ENCODE data around the gene NEDD4L. TPM values are rescaled to one million over a fixed set of nuclear protein-coding genes. Genes with fewer than 3 reads are reported as not detected.

The NEDD4L gene
- total RNA-seq, 2 donors from 2014 or later: 5.0 to 7.3 TPM

DNA sequence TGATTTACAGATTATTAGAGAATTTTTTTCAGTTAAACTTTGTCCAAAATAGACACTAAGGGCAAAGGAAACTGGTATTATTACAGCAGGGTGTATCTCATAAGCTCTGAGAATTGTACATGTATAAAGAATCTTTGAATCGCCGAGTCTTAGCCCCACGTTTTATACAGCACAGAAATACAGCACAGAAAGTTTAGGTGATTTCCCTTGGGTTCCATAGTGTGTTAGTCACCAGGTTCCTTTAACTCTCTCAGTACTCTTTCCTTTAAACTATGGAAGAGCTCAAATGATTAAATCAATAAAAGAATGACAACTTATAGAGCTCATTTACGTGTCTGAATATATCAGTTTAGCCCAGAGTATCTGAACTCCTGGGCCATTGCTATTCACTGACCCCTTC, 256.8 kb downstream of the NEDD4L start:
- H3K9me3 Mint-ChIP-seq: peaks cover 1% of the 10 kb centered on the region in 2 donors
- ATAC-seq (replicated peaks in 1 of 2) (no peak), DNase-seq (no peak)
- no peak overlapping the region for H3K4me3 Mint-ChIP-seq
- peaks cover 10% of the 10 kb centered on the region for H3K27me3 Mint-ChIP-seq (ENCODE audit: low read depth)
- H3K27ac Mint-ChIP-seq: no peak overlapping the region
- peaks cover 40% of the 10 kb centered on the region for H3K4me1 Mint-ChIP-seq (ENCODE audit: low read depth)
- peaks cover 1 to 4% of the 10 kb centered on the region in 2 donors for H3K36me3 Mint-ChIP-seq (ENCODE audit: insufficient read depth in 2 of 2)

DNA sequence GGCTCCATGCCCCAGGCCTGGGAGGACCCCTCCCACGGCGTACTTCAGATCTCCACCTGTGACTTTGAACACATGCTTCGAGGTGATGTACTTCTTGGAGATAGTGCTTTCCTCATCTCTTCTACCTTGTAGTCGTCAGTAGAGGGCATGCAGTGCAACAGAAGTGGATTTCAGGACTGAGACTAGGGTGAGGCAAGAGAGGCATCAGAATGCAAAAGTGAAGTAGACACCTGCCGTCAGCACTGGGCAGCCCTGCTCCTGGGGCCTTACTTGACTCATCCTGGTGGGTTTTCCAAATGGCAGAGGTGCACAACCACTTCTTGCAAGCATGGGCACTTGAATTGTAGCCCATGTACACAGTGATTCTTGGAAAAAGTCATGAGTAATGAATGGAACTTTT, 258.8 kb downstream of the NEDD4L start:
- Mint-ChIP-seq H3K36me3 (ENCODE audit: insufficient read depth in 2 of 2) (peaks cover 2 to 6% of the 10 kb centered on the region in 2 donors), H3K4me1 (ENCODE audit: low read depth) (peaks cover 32% of the 10 kb centered on the region), H3K4me3 (no peak overlapping the region), H3K9me3 (peaks cover 2 to 4% of the 10 kb centered on the region in 2 donors), H3K27ac (no peak overlapping the region), H3K27me3 (ENCODE audit: low read depth) (peaks cover 8% of the 10 kb centered on the region)
- DNase-seq (no peak), ATAC-seq (replicated peaks in 1 of 2) (peak; percentile 60 to 62)

DNA sequence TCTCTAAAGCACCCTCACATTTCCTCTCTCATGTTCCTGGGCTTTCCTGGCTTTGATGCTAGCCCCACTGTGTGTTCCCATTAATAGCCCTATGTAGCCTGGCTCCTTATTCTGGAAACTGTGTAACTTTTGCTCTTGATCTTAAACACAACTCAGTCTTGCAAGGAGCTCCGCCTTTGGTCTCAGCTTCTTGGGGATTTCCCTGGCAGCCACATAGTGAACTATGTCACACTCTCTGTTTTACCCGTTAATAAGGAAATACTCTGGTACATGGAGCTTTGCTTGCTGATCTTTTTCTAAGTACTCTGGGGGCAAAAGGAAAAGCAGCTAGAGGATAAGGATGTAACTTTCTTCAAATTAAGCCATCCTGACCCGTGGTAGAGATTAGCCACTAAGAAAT, 259.3 kb downstream of the NEDD4L start:
- no peak overlapping the region for H3K27ac Mint-ChIP-seq
- peaks cover 8% of the 10 kb centered on the region for H3K27me3 Mint-ChIP-seq (ENCODE audit: low read depth)
- H3K4me3 Mint-ChIP-seq: peak overlapping the region; percentile 38 to 39
- ATAC-seq (replicated peaks in 1 of 2) (peak; percentile 88 to 91), DNase-seq (peak; percentile 20 to 45)
- H3K4me1 Mint-ChIP-seq (ENCODE audit: low read depth): peaks cover 31% of the 10 kb centered on the region
- peaks cover 2 to 4% of the 10 kb centered on the region in 2 donors for H3K9me3 Mint-ChIP-seq
- H3K36me3 Mint-ChIP-seq (ENCODE audit: insufficient read depth in 2 of 2): peaks cover 2 to 6% of the 10 kb centered on the region in 2 donors

DNA sequence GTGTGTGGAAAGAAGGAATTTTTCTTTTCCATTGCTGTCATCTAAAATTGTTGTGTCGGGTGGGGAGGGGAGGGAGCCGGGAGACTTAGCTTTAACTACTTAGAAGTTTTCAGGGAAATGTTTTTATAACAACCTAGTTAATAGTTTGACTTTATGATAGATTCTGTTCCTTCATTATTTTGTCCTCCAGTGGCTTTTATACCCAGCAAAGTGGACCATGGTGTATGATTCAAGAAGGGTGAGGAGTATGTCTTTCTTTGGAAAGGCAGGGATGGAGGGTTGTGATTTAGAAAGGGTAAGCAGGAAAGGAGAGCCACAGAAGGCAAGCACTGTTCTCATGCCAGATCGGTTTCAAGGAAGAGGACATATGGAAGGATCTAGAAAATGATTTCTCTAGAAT, 261.8 kb downstream of the NEDD4L start:
- Mint-ChIP-seq H3K4me1 (ENCODE audit: low read depth) (peaks cover 39% of the 10 kb centered on the region), H3K27me3 (ENCODE audit: low read depth) (peaks cover 13% of the 10 kb centered on the region), H3K36me3 (ENCODE audit: insufficient read depth in 2 of 2) (peaks cover 2 to 6% of the 10 kb centered on the region in 2 donors), H3K4me3 (no peak overlapping the region), H3K9me3 (peaks cover 2 to 4% of the 10 kb centered on the region in 2 donors), H3K27ac (no peak overlapping the region)
- DNase-seq: no peak
- ATAC-seq (replicated peaks in 1 of 2): no peak

DNA sequence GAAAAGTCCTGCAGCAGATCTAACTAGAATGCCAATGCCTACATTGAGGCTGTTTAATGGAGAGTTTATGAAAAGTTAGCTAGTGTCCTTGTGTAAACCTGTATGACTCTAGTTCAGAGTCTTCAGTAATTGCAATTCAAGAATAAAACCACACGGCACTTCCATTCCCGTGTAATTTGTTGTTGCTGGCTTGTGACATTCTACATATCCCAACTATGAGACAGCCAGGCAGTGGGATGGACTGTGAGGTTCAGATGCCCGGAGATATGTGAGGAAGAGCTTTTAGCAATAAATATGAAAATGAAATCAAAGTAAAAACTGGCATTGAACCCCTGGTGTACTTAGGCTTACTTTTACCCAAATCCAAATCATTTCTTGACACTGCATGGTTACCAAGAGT, 263.4 kb downstream of the NEDD4L start:
- no peak overlapping the region for H3K27ac Mint-ChIP-seq
- ATAC-seq (replicated peaks in 1 of 2) (no peak), DNase-seq (no peak)
- H3K36me3 Mint-ChIP-seq (ENCODE audit: insufficient read depth in 2 of 2): peaks cover 2 to 6% of the 10 kb centered on the region in 2 donors
- H3K9me3 Mint-ChIP-seq: peaks cover 2 to 4% of the 10 kb centered on the region in 2 donors
- peaks cover 13% of the 10 kb centered on the region for H3K27me3 Mint-ChIP-seq (ENCODE audit: low read depth)
- H3K4me3 Mint-ChIP-seq: no peak overlapping the region
- peaks cover 47% of the 10 kb centered on the region for H3K4me1 Mint-ChIP-seq (ENCODE audit: low read depth)

DNA sequence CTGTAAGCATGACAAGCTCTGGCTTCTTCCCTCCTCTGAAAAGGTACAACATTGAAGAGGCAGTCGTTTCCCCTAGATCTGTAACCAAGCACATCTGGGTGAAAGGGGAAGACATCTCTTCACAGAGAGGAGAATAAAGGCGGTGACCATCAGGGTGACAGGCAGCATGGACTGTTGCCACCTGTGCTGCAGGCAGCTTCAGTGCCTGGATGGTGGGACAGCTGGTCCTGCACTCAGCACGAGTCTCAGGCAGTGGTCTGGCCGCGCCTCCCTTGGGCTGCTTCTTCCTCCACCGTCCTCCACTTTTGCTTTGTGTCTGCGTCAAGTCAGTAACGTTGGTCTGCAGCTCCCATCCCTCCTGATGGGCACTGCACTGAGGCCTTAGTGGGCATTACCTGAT, 264.4 kb downstream of the NEDD4L start:
- ATAC-seq (replicated peaks in 1 of 2): no peak
- DNase-seq: no peak
- Mint-ChIP-seq H3K4me1 (ENCODE audit: low read depth) (peaks cover 36% of the 10 kb centered on the region), H3K4me3 (no peak overlapping the region), H3K27me3 (ENCODE audit: low read depth) (peaks cover 13% of the 10 kb centered on the region), H3K9me3 (peaks cover 2 to 4% of the 10 kb centered on the region in 2 donors), H3K36me3 (ENCODE audit: insufficient read depth in 2 of 2) (peaks cover 2 to 6% of the 10 kb centered on the region in 2 donors), H3K27ac (no peak overlapping the region)

DNA sequence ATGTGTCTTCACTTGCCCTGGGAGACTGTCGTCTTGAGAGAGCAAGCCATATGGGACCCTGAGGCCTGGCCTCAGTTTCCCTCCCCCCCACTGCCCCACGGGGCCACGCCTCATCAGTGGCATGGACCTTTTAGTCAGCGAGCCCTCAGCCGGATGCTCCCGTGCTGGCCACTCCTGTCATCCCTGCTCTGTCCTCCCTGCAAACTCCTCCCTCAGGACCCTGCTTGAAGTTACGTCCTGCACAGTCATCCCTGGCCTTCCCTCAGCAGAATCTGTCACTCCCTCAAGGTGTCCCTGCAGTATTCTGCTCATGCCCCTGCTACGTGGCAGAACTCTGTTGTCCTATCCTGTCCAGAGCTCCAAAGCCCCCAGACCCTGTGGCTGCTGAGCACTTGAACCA, 265.1 kb downstream of the NEDD4L start:
- peaks cover 2 to 6% of the 10 kb centered on the region in 2 donors for H3K36me3 Mint-ChIP-seq (ENCODE audit: insufficient read depth in 2 of 2)
- peaks cover 2 to 4% of the 10 kb centered on the region in 2 donors for H3K9me3 Mint-ChIP-seq
- H3K27me3 Mint-ChIP-seq (ENCODE audit: low read depth): peaks cover 13% of the 10 kb centered on the region
- H3K4me1 Mint-ChIP-seq (ENCODE audit: low read depth): peaks cover 31% of the 10 kb centered on the region
- no peak overlapping the region for H3K4me3 Mint-ChIP-seq
- no peak overlapping the region for H3K27ac Mint-ChIP-seq
- DNase-seq (no peak), ATAC-seq (replicated peaks in 1 of 2) (no peak)

DNA sequence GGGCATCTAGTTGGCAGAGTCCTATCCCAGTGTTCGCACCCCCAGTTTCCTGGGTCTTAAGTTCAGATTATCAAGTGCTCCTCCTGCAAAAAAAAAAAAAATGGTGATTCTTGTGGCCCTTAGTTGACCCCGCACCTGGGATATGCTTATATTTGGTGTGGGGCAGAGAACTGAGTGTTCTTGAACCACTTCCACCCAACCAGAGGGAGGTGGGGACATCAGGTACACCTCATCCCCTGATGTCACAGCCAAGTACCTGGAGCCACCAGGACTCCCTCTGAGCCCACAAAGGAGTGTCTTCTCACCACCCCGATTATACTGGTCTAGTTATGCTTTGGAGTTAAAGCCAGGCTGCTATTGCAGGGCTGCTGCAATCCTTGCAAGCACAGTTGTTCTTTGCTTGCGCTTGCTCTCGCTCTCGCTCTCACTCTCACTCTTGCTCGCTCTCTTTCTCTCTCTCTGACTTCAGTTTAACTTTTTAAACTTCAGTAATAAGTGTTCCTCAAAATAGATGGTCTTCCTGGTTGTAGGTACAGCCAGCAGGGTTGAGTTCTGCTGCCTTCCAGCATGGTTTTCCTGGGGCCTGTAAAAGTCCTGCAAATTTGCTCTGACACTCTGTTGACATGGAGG, 265.7 kb downstream of the NEDD4L start:
- DNase-seq (no peak), ATAC-seq (replicated peaks in 1 of 2) (peak in 1 of 2 donors; percentile 26)
- Mint-ChIP-seq H3K9me3 (peaks cover 2 to 4% of the 10 kb centered on the region in 2 donors), H3K27ac (no peak overlapping the region), H3K4me1 (ENCODE audit: low read depth) (peaks cover 31% of the 10 kb centered on the region), H3K4me3 (peak overlapping the region in 1 of 2 donors; percentile 77), H3K36me3 (ENCODE audit: insufficient read depth in 2 of 2) (peaks cover 2 to 6% of the 10 kb centered on the region in 2 donors), H3K27me3 (ENCODE audit: low read depth) (peaks cover 13% of the 10 kb centered on the region)

DNA sequence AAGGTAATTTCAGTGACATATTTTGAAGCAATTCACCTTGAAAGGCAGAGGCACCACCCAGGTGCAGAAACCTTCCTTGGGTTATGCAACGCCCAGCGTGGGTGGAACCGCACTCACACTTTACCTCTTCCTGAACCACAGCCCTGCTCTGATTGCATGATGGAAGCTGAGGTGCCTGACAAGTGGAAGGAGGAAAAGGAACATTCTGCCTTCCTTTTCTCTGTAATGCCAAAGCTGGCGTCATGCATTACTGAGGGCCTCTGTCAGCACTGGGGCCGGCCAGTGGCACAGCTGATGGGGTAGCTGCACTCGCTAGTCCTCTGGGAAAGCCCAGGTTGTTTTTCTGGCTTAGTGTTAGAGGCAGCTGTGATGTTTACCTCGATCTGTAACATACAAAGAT, 266.5 kb downstream of the NEDD4L start:
- H3K4me1 Mint-ChIP-seq (ENCODE audit: low read depth): peaks cover 31% of the 10 kb centered on the region
- H3K36me3 Mint-ChIP-seq (ENCODE audit: insufficient read depth in 2 of 2): peaks cover 2 to 4% of the 10 kb centered on the region in 2 donors
- peak; percentile 62 to 69 for ATAC-seq (replicated peaks in 1 of 2)
- DNase-seq: peak; percentile 23 to 44
- peak overlapping the region; percentile 83 for H3K27ac Mint-ChIP-seq
- peaks cover 2 to 4% of the 10 kb centered on the region in 2 donors for H3K9me3 Mint-ChIP-seq
- H3K27me3 Mint-ChIP-seq (ENCODE audit: low read depth): peaks cover 13% of the 10 kb centered on the region
- peak overlapping the region; percentile 10 to 77 for H3K4me3 Mint-ChIP-seq

DNA sequence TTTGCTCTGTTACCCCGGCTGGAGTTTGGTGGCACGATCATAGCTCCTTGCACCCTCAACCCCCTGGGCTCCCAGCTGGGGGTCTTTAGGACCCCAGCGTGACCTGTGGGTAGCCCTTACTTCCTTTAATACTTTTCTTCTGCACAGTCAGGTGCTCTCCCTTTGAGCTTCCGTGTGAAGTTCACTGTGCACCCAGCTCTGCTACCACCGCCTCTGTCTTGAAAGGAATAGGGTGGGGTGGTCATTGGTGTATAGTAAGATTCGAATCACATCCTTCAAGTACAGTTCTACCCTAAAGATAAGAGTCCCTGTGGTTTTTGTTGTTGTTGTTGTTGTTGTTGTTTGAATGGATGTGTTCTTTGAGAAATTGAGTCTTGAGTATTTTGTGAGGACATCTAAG, 267.4 kb downstream of the NEDD4L start:
- Mint-ChIP-seq H3K9me3 (no peaks in the 10 kb centered on the region), H3K4me1 (ENCODE audit: low read depth) (peaks cover 32% of the 10 kb centered on the region), H3K27ac (no peak overlapping the region)

DNA sequence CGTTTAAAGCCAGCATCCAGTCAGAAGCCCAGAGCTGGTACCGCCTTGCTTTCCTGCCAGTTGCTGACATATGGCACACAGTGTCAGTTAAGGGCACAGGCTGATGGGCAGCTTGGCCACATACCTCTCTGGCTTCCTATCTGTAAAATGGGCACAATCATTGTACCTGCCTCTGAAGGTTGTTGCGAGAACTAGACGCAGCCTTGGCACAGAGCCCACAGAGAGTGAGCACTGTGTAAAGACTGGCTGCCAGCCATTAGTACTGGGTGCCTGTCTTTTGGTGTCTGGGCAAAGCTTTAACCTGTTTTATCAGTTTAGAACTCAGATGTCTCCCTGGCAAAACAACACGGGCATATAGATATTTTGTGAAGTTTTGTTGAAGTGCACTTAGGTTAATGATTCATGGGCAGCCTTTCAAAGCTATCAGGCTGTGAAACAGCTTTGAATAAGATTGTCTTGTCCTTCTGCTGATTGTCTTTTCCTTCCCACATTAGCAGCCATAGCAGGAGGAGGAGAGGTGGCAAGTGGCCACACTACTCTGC, 269.5 kb downstream of the NEDD4L start:
- no peaks in the 10 kb centered on the region for H3K36me3 Mint-ChIP-seq (ENCODE audit: insufficient read depth in 2 of 2)
- H3K4me1 Mint-ChIP-seq (ENCODE audit: low read depth): peaks cover 39% of the 10 kb centered on the region
- no peak overlapping the region for H3K4me3 Mint-ChIP-seq
- no peak overlapping the region for H3K27ac Mint-ChIP-seq
- DNase-seq (no peak), ATAC-seq (replicated peaks in 1 of 2) (no peak)
- H3K27me3 Mint-ChIP-seq (ENCODE audit: low read depth): peaks cover 13% of the 10 kb centered on the region
- H3K9me3 Mint-ChIP-seq: no peaks in the 10 kb centered on the region

More for the DNA sequence above, 267.4 kb downstream of the NEDD4L start:
- no peaks in the 10 kb centered on the region for H3K36me3 Mint-ChIP-seq (ENCODE audit: insufficient read depth in 2 of 2)
- peak overlapping the region in 1 of 2 donors; percentile 37 for H3K4me3 Mint-ChIP-seq
- peaks cover 13% of the 10 kb centered on the region for H3K27me3 Mint-ChIP-seq (ENCODE audit: low read depth)
- no peak for DNase-seq
- ATAC-seq (replicated peaks in 1 of 2): no peak

DNA sequence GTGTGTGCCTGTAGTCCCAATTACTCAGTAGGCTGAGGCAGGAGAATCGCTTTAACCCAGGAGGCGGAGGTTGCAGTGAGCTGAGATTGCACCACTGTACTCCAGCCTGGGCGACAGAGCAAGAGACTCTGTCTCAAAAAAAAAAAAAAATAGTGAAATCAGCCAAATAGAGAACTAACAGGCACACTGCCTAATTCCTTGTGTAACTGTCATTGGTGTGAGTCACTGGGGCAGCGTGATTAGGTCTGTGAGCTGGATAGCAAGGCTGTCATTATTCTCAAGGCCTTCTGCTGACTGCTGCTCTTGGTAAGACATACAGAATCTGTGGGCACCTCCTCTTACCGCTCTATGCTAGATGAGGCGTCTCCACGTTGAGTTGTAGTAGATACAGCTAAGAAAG, 270.3 kb downstream of the NEDD4L start:
- H3K4me1 Mint-ChIP-seq (ENCODE audit: low read depth): peaks cover 32% of the 10 kb centered on the region
- ATAC-seq (replicated peaks in 1 of 2) (no peak), DNase-seq (no peak)
- no peak overlapping the region for H3K27ac Mint-ChIP-seq
- H3K4me3 Mint-ChIP-seq: no peak overlapping the region
- H3K27me3 Mint-ChIP-seq (ENCODE audit: low read depth): peaks cover 8% of the 10 kb centered on the region
- H3K36me3 Mint-ChIP-seq (ENCODE audit: insufficient read depth in 2 of 2): no peaks in the 10 kb centered on the region
- no peaks in the 10 kb centered on the region for H3K9me3 Mint-ChIP-seq

DNA sequence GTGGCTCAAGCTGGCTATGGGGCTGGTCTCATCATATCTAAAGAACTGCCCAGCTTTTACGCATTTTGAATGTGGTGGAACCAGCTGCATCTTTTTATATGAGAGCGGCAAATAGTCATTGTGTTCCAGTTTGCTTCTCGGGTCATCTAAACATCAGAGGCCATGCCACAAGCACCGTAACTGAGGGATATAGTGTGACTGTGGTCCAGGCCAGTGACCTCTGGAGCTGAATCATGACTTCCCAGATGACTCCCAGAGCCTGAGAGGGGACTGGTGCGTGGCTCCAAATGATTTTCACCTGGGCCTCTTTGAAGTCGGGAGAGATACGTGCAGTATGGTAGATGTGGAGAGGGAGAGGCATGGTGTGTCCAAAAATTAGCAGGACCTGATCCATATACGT, 271.0 kb downstream of the NEDD4L start:
- no peak overlapping the region for H3K4me3 Mint-ChIP-seq
- ATAC-seq (replicated peaks in 1 of 2) (no peak), DNase-seq (no peak)
- H3K4me1 Mint-ChIP-seq (ENCODE audit: low read depth): peaks cover 25% of the 10 kb centered on the region
- no peaks in the 10 kb centered on the region for H3K36me3 Mint-ChIP-seq (ENCODE audit: insufficient read depth in 2 of 2)
- H3K9me3 Mint-ChIP-seq: no peaks in the 10 kb centered on the region
- H3K27me3 Mint-ChIP-seq (ENCODE audit: low read depth): peaks cover 2% of the 10 kb centered on the region
- H3K27ac Mint-ChIP-seq: no peak overlapping the region

All from activated T-cell treated with anti-CD3 and anti-CD28 coated beads, Interleukin-2, amount 50 U/mL, for 72 hours (primary cell).